HG03565 (cell line): ENCODE data around the gene RNF224.
A peak's percentile ranks its signal among the peaks of the same experiment; 100 is the strongest.
"Not testable (repeated sequence)": the region's sequence is repeated elsewhere in the genome, so short reads cannot be mapped to it uniquely, and the experiment has no call there.

Experiments
- ATAC-seq: cut with Tn5 transposase; IDR thresholded peaks from one replicate; pipeline ENCODE4 v1.9.1; 2021; ENCODE audit warnings: mild to moderate bottlenecking, moderate library complexity; ENCODE audit not compliant: unreplicated experiment

RNF224 gene

GRCh38 chr9:137236936-137237421 is 9.7 kb downstream of the RNF224 start:
- ATAC-seq, result no peak

GRCh38 chr9:137237759-137238726 is 10.7 kb downstream of the RNF224 start:
- no peak for ATAC-seq

DNA sequence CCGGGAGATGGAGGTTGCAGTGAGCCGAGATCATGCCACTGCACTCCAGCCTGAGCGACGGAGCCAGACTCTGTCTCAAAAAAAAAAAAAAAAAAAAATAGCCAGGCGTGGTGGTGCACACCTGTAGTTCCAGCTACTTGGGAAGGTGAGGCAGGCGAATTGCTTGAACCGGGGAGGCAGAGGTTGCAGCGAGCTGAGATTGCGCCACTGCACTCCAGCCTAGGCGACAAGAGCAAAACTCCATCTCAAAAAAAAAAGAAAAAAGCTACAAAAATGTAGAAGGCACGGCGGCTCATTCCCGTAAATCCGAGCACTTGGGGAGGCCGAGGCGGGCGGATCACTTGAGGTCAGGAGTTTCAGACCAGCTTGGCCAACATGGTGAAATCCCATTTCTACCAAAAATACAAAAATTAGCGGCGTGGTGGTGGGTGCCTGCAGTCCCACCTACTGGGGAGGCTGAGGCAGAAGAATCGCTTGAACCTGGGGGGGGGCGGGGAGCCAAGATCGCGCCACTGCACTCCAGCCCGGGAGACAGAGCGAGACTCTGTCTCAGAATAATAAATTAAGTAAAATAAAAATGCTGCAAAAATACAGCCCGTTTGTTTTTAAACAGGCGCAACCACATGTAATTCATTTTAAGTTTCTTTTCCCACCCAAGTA is 12.4 kb downstream of the RNF224 start:
- not testable (repeated sequence) for ATAC-seq

DNA sequence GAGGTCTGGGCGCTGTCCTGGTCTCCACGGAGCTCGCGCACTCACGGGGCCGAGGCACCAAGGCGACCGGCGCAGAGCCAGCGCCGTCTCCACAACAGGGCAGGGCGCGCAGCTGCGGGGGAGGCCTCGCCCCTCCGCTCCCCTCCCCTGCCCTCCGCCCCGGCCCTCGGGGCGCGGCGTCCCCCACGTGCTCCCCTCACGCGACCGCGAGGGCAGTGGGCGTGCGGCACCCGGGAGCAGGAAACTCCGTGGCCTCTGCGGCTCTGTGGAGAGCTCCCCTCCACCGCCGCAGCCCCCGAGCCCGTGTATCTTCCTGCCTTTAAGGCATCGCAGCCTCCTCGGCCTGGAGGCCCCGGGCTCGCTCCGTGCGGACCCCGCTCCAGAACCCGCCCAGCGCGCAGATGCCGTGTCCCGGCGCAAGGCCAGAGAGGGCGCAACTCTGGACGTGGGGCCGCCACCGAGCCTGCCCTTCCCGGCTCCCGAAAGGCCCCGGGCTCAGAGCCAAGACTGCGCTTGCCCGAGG is 13.1 kb downstream of the RNF224 start:
- peak; percentile 18 for ATAC-seq

DNA sequence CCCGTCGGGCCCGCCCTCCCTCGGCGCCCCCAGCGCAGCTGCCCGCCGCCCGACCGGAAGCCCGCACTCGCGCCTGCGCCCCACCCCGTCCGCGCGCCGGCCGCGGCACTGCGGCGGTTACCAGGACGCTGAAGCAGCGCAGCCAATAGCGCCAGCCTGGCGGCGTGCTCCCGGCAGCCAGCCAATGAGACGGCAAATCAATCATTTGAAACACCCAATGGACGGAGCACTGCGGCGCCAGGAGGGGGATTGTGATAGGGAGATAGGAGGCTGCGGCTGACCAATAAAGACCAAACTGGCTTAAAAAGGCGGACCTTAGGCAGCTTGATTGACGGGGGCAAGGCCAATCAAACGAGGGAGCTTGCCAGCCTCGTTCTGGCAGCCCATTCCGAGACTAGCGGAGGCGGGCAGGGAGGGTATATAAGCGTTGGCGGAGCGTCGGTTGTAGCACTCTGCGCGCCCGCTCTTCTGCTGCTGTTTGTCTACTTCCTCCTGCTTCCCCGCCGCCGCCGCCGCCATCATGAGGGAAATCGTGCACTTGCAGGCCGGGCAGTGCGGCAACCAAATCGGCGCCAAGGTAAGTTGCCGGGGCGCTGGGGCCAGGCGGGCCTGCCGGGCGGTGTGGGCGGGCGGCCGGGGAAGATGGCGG is 13.7 kb downstream of the RNF224 start, which contains the start of gene TUBB4B:
Gene TUBB4B, plus strand, starts transcription at position 447 of the 649 bp plus-strand sequence. Its CDS starts 74 bp downstream, at position 521.
- ATAC-seq, result peak; percentile 70

- no peak for ATAC-seq
Measured at GRCh38 chr9:137241490-137242268, 14.4 kb downstream of the RNF224 start.

DNA sequence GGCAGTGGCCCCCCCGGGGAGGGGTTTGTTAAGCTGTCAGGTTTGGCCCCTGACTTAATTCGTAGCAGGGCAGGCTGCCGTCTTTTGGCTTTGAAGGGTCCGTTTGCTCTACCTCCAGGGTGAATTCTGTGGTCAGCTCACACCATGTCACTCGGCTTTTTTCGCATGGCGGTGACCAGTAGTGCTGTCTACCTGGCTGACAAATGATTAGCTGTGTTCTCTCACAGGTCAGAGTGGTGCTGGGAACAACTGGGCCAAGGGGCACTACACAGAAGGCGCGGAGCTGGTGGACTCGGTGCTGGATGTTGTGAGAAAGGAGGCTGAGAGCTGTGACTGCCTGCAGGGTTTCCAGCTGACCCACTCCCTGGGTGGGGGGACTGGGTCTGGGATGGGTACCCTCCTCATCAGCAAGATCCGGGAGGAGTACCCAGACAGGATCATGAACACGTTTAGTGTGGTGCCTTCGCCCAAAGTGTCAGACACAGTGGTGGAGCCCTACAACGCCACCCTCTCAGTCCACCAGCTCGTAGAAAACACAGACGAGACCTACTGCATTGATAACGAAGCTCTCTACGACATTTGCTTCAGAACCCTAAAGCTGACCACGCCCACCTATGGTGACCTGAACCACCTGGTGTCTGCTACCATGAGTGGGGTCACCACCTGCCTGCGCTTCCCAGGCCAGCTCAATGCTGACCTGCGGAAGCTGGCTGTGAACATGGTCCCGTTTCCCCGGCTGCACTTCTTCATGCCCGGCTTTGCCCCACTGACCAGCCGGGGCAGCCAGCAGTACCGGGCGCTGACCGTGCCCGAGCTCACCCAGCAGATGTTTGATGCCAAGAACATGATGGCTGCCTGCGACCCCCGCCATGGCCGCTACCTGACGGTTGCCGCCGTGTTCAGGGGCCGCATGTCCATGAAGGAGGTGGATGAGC is 15.2 kb downstream of the RNF224 start:
- no peak for ATAC-seq

- ATAC-seq, result not testable (repeated sequence)
Measured at GRCh38 chr9:137243266-137243625, 15.9 kb downstream of the RNF224 start.

- no peak for ATAC-seq
Measured at GRCh38 chr9:137243626-137244485, 16.6 kb downstream of the RNF224 start.

DNA sequence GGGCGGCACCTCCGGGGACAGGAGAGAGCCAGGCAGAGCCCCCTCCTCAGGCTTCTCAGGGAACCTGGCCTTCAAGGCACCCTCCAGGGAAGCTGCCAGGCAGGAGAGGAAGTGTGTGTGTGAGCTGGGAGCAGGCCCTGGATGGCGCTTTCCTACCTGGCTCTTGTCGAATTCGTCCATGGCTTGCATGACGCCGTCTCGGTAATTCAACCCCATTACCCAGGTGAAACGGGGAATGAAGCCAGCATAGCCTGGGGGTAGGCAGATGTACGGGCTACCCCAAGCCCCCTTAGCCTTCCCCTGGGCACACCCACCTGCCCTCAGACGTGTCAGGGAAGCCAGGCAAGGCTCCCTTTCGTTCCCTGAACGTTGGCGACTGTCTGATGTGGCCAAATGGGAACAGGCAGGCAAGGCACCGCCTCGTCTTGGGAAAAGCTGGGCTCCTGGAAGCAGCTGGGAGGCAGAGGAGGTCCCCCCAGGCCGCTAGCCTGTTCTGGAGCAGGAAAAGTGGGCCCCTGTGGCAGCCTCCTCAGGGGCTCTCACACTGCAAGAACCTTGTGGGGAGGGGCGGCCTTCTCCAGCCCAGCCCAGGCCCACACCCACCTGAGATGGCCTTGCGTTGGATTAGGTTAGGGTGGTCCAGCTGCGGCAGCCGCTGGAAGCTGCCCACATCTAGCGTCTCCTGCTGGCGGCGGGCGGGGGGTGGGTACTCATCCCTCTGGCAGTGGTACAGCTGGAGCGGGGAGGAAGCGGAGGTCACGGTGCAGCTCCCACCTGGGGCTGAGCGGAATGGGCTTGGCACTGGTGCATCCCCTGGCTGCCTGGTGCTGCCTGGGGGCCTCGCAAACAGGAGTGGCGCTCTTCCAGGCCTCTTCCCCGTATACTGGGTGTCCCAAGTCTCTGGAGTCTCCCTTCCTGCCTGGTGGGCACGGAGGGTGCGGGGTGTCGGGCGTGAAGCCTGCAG is 17.5 kb downstream of the RNF224 start:
- ATAC-seq, result no peak

- no peak for ATAC-seq
Measured at GRCh38 chr9:137245450-137246421, 18.4 kb downstream of the RNF224 start.

GRCh38 chr9:137247135-137247915 is 20.0 kb downstream of the RNF224 start:
- ATAC-seq, result no peak

DNA sequence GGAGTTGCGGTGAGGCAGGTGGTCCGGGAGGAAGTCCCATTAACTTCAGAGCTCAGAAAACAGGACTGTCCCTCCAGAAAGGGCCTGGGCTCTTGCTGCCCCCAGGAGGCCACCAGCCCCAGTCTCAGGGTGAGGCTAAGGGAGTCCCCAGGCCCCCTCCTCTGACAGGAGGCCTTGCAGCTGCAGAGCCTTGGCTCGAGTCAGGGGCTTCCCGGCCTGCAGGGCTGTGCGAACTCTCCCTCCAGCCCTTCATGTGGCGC is 20.5 kb downstream of the RNF224 start:
- no peak for ATAC-seq

DNA sequence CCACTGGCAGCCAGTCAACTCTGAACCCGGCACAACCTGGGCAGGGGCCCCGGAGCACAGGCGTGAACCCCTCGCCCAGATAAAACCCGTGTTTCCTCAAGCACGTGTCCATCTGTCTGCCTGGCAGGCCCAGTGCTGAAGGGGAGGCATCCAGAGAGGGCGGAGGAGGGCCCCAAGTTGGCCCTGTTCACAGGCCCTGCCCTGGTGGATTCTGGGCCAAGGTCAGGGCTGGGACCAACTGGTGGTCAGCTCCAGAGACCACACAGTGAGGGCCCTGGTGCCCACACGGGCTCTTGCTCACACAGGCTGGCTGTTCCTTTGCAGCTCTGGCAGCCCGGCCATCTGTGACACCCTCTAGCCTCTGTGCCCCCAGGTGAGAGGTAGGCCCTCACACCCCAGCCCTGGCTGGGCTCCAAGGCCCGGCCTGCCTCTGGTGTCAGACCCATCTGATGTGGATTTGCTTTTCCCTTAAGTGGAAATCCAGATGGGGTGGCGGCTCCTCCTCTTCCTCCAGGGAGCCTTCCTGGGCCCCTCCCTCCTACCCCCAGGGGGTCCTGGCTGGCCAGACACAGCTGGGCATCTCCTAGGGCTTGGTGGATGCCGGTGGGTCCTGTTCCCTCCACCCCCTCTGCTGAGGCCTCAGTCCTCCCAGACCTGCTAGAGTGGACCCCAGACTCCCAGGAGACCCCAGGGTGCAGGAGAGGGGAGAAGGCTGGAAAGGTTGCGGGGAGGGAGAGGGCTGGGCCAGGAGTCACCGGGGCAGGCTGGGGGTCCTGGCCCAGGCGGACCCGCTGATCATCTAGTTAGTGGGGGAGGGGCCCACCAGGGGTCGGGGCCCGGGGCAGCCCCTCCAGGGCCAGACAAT is 23.3 kb downstream of the RNF224 start:
- ATAC-seq, result no peak

- ATAC-seq, result no peak
Measured at GRCh38 chr9:137251194-137251461, 23.8 kb downstream of the RNF224 start, which contains the start of gene STPG3. TSS of gene STPG3 (plus strand) at chr9:137251286. CDS start at chr9:137251287, 1 bp downstream.
